A549 (cell line): Measurements from ENCODE around the gene REC114.

Source experiments
- BHLHE40 ChIP-seq: IDR thresholded peaks from 2 replicates; pipeline ENCODE4 v1.6.1; 2012; ENCODE audit warnings: low read depth, low read length, inconsistent platforms
- CEBPB ChIP-seq, 2 experiments: fragments of >200 bp in 1 of 2; sonication (Bioruptor Twin) in 1 of 2; formaldehyde crosslinking in 1 of 2; IDR thresholded peaks; 2 replicates each; pipeline ENCODE4 v1.6.1; 2012 to 2016
- CHD2 ChIP-seq: fragments of 150-350 bp; IDR thresholded peaks from 2 replicates; pipeline ENCODE4 v1.6.1; 2014; ENCODE audit warnings: low read length; ENCODE audit not compliant: partially characterized antibody
- CTCF ChIP-seq: fragments of >200 bp; sonication (Bioruptor Twin); formaldehyde crosslinking; IDR thresholded peaks from 3 replicates; pipeline ENCODE4 v1.5.1; 2016
- EP300 ChIP-seq, 2 experiments: fragments of >200 bp; sonication (Bioruptor Twin); formaldehyde crosslinking; IDR thresholded peaks; 2 replicates in 1 of 2; 3 replicates in 1 of 2; pipeline ENCODE4 v1.6.1; 2016 to 2017
- JUN ChIP-seq, 2 experiments: fragments of >200 bp; sonication (Bioruptor Twin); formaldehyde crosslinking; IDR thresholded peaks; 2 replicates in 1 of 2; 3 replicates in 1 of 2; pipeline ENCODE4 v1.6.1; 2016 to 2017
- MAX ChIP-seq: IDR thresholded peaks from 2 replicates; pipeline ENCODE4 v1.6.1; 2012
- NR3C1 ChIP-seq: fragments of >200 bp; sonication (Bioruptor Twin); formaldehyde crosslinking; IDR thresholded peaks from 3 replicates; pipeline ENCODE4 v1.6.1; 2017
- POLR2A ChIP-seq: IDR thresholded peaks from 2 replicates; pipeline ENCODE4 v1.6.1; 2012; ENCODE audit warnings: mild to moderate bottlenecking, low read length
- RAD21 ChIP-seq, 2 experiments: fragments of >200 bp in 1 of 2; sonication (Bioruptor Twin) in 1 of 2; formaldehyde crosslinking in 1 of 2; IDR thresholded peaks in 1 of 2; conservative IDR thresholded peaks in 1 of 2; 2 replicates in 1 of 2; 3 replicates in 1 of 2; pipeline ENCODE4 v1.6.1; 2012 to 2018; ENCODE audit warnings: inconsistent platforms in 1 of 2
- SREBF2 ChIP-seq: fragments of 450-650 bp; IDR thresholded peaks from 2 replicates; pipeline ENCODE4 v1.6.1; 2014; ENCODE audit warnings: mild to moderate bottlenecking, moderate library complexity
- ZFP36 ChIP-seq: fragments of 450-650 bp; IDR thresholded peaks from 2 replicates; pipeline ENCODE4 v1.6.1; 2014; ENCODE audit warnings: borderline replicate concordance; ENCODE audit not compliant: partially characterized antibody

GRCh38 chr15:73403171-73403570 is 39.8 kb upstream of the REC114 start:
- no peak for TF ChIP-seq MAX
- TF ChIP-seq JUN (IDR thresholded peaks at IDR 0.05) = no peak
- no peak for TF ChIP-seq CTCF
- TF ChIP-seq BHLHE40 = no peak
- TF ChIP-seq SREBF2 = no peak
- TF ChIP-seq CHD2 = no peak
- TF ChIP-seq POLR2A = no peak
- no peak for TF ChIP-seq NR3C1
- TF ChIP-seq RAD21 (conservative IDR thresholded peaks at IDR 0.05 in 1 of 2, IDR thresholded peaks at IDR 0.05 in 1 of 2) = no peak
- no peak for TF ChIP-seq CEBPB (IDR thresholded peaks at IDR 0.05)
- no peak for TF ChIP-seq EP300 (IDR thresholded peaks at IDR 0.05)
- no peak for TF ChIP-seq ZFP36
